OCI-M2 (cell line): ENCODE measurements around the gene SH3TC2.

Experiments used
- DNase-seq: peaks from one replicate; lab custom pipeline; 2025; ENCODE audit not compliant: unreplicated experiment; lab: John Stamatoyannopoulos, UW

The SH3TC2 gene

GRCh38 chr5:149030392-149030791 lies 32.5 kb downstream of the SH3TC2 start:
- DNase-seq, result no peak

- DNase-seq, result no peak
Observed at GRCh38 chr5:149028984-149029383, 33.9 kb downstream of the SH3TC2 start.

GRCh38 chr5:149028161-149028560 lies 34.7 kb downstream of the SH3TC2 start:
- DNase-seq, result no peak

DNA sequence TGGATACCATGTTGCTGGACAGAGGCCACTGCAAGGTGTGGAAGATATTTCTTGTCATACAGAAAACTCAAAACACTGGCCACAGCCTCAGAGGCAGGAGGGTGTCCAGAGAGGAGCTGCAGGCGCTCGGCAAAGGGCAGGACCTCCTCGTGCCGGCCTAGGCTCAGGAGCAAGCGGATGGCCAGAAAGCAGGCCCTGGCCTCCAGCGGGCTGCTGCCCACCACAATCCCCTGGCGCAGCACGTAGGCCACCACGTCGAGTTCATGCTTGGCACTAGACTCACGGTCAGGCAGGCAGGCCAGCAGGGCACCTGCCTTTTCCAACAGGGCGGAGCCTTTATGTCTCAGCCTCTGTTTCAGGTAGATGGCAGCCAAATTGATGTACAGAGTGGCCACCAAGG lies 35.2 kb downstream of the SH3TC2 start:
- no peak for DNase-seq

GRCh38 chr5:149024943-149025342 lies 37.9 kb downstream of the SH3TC2 start:
- DNase-seq, result no peak

DNA sequence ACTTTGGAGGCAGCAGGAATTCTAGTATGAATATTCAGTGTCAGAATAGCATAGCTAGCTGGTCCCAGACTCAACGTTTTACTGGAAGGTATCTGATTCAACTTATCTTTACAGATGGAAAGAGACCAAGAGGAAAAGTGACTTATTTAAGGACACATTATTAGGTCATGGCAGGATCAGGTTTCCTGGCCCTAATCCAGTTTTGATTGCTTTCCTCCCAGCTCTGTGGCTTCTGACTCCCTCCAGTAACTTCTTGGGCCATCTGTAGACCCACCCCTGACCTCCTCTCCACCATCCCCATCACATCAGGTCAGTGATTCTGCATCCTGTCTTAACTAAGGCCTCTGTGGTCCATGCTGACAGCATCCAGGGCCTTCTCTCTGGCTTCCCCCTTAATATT lies 38.4 kb downstream of the SH3TC2 start:
- DNase-seq, result no peak

GRCh38 chr5:149022200-149022599 lies 40.7 kb downstream of the SH3TC2 start:
- no peak for DNase-seq

DNA sequence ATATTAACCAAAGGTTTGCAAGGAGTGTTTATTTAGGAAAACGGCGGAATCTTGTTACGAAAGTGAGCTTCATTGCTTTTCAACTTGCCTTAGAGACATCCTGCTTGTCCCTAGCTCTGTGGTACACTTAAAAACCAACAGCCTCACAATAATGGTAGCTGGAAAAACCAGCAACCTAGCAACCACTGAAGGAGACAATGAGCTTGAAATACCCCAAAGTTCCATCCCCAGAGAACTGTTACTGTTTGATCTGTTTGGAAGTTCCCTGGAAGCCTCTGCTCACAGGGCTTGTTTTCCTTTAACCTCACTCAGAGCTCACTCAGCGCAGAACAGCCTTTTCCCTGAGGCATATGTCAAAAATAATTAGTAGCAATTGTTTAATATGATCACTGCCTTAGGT lies 43.2 kb downstream of the SH3TC2 start:
- no peak for DNase-seq

GRCh38 chr5:149018909-149019443 lies 43.9 kb downstream of the SH3TC2 start:
- DNase-seq, result no peak

DNA sequence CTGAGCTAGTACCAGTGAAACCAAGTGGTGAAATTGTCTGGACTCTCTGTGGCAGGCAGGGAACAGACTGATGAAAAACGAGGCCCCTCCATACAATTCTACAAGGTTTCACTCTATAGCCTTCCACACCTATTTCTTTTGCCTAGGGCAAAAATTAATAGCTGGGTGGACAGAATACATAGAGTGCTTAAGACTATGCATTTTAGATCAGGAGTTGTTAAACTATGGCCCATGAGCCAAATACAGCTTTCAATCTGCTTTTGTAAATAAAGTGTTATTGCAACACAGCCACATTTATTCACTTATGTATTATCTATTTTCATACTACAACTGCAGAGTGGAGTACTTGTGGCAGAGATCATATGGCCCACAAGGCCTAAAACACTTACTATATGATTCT lies 45.2 kb downstream of the SH3TC2 start:
- DNase-seq, result no peak

DNA sequence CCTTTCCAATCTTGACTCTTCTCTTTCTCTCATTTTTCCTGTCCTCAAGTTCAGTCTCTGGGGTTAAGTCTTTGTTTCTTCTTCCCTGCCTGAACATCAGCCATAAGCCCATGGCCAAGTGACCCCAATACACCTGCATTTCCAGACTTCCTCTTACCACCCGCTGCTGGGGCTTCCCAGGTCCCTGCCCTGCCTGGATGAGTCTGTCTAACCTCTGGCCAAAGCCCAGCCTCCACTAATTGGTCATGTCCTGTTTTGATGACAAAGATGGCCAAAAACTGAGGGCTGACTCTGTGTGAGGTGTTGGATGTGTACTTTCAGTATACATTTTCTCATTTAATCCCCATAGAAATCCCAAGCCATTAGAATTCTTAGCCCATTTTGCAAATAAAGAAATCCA lies 47.3 kb downstream of the SH3TC2 start:
- no peak for DNase-seq

GRCh38 chr5:149015126-149015525 lies 47.7 kb downstream of the SH3TC2 start:
- DNase-seq, result no peak

DNA sequence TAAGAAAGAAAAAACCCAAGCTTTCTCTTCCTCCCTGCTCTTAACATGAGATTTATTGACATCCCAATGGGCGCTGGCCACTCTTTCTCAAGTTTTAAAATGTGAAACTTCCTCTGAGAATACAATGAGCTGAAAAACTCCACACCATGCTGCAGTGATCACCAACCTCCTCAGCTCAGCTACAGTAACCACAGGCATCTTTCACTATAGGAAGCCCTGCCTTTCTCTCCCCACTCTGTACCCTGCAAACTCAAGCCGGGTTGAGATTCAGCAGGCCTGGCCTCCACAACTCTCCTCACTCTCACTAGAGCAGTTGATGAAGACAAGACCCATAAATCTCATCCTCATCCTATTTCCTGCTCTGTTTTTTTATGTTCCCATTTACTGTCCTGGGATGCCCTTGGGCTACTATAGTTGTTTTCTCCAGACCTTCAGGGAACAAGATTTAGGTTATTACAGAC lies 48.3 kb downstream of the SH3TC2 start:
- no peak for DNase-seq

DNA sequence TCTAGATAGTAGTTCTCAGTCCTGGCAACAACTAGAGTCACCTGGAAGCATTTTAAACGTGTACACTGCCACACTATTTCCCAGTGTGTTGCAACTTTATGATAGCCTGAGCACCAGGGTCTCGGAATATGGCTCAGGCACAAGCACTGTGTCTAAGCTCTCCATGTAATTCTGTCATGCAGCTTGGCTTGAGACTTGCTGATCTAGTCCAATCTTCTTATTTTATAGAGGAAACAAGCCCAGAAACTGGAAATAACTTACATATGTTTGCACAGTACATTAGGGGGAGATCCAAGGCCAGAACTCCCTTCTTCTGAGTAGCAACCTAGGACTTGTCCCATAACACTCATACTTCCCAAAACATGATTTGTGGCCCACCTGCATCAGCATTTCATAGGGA lies 49.1 kb downstream of the SH3TC2 start:
- DNase-seq, result no peak

DNA sequence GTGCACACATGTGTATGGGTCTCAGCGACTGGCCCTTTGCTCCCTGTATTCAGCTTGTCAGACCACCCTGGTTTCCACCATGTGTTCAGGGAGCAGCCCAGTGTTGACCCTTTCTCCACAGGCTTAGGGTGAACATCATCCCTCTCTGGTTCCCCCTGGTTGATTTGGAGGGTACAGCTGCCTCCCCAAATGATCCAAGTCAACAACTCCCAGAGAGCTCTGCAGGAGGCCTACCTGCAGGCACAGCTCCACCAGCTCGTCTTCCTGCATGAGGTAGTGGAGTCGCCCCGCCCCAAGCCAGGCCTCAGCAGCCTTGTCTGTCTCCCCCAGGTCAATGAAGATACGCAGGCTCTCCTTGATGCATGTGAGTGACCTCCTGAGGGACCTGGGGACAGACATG lies 50.5 kb downstream of the SH3TC2 start:
- DNase-seq, result no peak

GRCh38 chr5:149011728-149012127 lies 51.1 kb downstream of the SH3TC2 start:
- no peak for DNase-seq

GRCh38 chr5:149011084-149011483 lies 51.8 kb downstream of the SH3TC2 start:
- DNase-seq, result no peak

DNA sequence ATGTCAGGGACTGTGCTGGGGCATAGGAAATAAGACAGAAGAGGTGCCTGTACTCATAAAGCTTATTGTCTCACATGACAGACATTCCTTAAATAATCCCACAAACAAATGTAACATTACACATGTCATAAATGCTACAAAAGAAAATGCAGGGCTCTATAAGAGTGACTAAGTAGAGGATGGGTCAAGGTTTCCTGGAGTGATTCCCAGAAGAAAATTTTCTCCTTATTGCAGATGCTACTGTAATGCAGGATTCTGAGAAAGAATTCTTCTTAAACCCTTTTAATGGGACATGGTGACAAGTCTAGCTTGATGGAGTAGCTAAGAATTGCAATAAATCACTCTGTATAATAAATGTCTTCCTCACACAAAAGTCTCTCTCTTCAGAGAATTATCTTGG lies 55.7 kb downstream of the SH3TC2 start:
- no peak for DNase-seq

DNA sequence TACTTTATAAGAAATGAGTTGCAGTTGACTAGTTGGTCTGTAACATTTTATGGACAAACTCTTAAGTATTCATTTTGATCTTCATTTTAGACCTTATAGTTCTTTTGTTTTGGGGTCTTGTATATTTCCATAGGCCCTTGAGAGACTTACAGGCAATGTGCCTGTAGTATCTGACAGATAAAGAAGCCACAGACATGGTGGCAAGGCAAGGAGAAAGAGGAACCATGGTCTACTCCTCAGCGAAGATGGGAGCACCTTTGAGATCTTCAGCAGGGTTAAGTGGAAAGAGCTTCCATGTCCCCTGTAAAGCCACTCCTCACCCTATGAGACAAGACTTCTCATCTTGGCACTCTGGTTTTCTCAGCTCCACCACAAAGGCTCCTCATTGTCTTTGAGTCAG lies 56.4 kb downstream of the SH3TC2 start:
- DNase-seq, result no peak

GRCh38 chr5:149005077-149005892 lies 57.6 kb downstream of the SH3TC2 start:
- no peak for DNase-seq

DNA sequence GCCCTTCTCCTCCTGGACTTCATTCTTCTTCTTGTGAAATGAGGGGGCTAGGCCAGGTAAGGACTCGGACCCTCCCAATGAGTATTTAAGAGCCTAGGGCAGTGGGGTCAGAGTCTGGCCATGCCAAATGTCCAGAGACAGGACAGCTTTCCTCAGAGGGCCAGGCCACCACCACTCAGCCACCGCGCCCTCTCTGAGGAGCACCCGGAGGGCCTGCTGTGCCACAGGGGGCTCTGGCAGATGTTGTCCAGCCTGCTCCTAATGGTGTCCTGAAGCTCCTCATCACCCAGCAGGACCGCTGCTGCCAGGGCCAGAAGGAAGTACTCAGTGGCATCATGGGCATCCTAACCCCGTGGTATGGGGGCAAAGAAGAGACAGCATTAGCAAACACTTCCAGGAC lies 58.3 kb downstream of the SH3TC2 start:
- DNase-seq, result no peak

- DNase-seq, result no peak
Observed at GRCh38 chr5:149002761-149003689, 59.8 kb downstream of the SH3TC2 start.
